8988T (cell line): ENCODE data around the gene ACTR3.

Experiments used
- DNase-seq: peaks from one replicate; pipeline ENCODE4 v3.0.0; 2011

The ACTR3 gene

DNA sequence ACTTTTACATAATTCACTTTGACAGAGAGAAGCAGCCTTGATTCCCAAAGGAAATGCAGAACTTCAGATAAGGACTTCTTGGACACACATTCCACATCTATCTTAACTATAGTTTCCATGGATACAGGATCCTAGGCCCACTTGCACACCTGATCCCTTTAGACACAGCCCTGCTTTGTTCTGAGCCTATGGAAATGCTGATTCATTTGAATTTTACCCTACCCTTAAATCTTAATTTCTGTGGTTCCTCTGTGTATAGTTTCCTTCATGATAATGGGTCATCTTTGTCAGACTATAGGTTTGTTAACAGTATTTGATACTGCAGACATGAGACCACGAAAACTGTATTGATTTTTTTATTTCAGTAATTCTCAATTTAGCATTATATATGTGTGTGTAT, 77.4 kb downstream of the ACTR3 start:
- DNase-seq: no peak

DNA sequence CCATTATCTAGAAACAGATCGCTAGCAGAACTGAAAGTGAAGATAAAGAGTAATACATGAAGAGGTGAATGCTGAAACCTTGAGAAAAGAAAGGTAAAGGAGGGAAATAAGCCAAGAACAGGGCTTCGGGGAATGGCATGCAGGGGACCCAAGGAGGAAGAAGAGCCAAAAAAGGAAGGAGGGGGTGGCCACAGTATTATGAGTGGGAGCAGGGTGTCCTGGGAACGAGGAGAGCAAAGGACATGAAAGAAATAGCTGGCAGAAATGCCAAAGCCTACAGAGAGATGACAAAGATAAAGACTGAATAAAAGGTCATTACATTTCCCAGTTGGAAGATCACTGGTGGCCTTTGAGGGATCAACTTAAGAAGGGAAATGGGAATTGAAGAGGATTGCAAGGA, 82.9 kb downstream of the ACTR3 start:
- no peak for DNase-seq

DNA sequence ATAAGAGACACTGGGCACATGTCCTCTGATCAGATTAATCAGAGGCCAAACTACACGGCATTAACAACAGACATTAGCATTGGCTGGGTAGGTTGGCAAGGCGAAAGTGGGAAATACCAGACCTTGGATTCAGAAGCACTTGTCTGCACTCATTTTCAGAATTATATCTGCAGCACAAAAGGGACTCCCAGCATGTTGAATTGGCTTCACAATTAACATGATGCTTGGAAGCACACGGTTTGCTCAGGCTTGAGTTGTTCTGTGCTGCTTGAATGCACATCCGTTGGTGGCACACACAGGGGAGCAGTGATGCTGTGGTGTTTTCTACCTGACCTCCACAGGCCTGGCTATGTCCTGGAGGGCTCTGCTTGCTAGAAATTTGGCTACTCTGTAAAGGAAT, 83.9 kb downstream of the ACTR3 start:
- no peak for DNase-seq

DNA sequence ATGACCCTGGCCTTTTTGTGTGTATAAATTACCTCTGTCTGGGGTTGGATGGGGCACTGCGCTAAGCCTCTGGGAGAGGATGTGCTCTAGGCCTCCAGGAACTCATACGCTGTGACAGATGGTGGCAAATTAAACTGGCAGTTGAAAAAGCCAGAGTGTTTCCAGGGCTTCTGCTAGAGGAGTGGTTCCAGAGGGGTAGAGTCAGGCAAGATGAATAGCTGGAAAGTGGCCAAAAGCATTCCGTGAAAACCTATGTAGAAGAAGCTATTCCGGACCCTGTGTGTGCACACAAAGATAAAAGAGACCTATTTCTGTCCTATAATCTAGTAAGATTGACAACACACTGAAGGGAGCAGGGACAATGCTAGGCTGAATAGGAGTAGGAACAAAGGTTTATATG, 84.8 kb downstream of the ACTR3 start:
- no peak for DNase-seq

DNA sequence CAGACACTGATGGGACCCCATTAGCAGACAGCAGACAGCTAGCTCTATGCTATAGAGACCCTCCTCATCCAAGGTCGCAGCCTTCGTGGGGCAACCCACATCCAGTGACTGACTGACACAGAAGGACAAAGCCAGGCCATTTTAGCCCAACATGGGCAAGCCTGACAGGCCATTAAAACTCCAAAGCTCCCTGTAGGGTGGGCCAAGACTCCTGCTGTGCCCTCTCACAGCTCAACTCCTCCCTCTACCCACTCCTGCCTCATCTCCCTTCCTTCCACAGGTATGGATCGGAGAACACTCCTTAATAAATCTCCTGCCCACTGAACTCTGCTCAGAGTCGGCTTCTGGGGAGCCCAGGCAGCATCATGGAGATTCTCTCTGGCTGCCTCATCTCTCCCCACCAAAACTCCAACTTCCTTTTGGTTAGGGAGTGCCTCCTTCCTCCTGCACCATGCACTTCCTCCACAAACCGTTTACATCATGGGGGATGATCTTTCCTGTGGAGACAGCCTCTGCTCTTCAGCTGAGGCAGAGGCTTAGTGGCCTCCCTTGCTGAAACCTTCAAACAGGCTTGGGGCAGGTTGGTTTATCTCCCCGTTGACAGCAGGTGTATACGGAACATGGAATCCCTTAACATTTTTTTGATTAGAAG, 86.5 kb downstream of the ACTR3 start:
- no peak for DNase-seq

DNA sequence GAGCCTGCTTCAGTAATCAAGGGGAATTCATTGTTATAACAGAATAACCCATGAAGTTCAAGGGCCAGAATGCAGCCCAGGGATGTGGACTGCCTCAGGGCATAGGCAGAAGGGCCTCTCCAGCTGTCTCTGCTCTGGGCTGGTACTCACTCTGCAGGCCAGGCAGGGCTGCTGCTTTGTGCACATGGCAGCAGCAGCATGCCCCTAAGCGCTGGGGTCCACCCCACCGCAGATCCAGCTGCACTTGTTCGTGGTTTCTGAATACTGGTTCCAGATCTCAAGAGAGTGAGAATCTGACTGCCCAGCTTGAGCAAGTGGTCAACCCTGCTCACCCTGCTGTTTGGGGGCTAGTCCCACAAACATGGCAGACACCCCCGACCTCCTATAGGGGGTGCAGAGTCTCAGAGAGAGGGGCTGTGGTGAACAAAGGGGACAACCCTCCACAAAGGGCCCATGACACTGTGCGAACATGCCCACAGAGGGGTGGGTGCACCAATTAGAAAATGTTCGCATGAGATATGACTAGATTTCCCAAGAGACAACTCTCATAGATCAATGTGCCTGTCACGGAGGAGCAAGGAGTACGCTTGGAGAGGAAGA, 87.3 kb downstream of the ACTR3 start:
- DNase-seq: no peak

DNA sequence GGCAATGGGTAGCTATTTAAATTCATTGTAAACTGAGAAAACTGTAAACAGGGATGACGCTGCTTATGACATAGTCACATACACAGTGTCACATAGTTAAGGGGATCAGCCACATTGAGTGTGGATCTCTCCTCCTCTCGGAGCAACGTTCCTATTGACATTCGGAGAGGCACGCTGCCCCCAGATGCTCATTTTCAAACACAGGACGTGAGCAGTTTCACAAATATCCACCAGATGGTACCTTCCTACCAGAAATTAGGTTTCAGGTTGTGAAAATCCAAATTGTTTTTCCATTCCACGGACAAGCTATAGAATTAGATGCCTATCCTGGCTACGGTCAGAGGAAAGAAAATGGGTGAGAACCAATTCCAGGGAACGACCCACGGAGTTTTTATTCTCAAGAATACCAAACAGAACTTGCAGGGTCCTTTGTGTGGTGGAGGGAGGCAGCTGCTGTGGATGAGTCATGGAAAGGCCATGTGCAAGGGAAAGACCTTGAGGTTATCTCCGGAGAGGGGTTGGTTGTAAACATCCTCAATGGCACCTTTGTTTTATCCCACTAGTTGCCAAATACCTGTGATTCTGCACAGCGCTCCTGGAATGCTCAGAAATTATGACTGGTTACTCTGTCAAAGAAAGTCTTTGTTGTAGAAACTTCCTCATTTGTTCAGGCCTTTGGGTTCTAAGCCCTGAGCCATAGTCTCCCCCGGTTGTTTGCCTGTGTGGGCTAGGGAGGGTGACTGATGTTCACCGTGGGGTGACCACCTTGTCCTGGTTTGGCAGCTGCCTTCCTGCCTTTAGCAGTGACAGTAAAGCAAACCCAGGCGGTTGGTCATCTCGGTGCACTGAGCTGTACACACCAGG, 88.0 kb downstream of the ACTR3 start:
- DNase-seq: peak; percentile 49

DNA sequence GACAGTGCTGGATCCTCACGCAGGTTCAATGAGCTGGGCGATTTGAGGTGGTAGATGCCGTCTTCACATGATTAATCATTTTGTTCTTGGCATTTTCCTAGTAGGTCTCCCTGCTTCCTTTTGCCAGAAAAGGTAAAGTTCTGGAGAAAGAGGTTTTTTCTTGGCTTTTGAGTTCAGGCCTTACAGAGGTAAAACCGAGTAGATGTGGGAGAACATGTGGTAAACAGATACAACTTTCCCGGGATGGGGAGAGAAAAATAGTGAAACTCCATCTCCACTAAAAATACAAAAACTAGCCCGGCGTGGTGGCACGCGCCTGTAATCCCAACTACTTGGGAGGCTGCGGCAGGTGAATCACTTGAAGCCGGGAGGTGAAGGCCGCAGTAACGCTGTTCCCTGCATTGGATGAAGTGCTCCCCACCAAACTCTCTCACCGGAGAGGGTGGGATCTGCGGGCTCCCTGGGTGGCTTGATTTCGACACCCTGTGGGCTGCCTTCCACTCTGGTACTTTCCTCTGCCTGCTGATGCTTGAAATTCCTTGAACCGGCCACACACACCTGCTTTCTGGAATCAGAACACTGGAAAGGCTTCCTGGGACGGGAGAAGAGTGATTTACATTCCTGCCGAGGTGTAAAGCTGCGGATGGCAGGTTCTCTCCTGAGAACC, 88.8 kb downstream of the ACTR3 start:
- DNase-seq: no peak

DNA sequence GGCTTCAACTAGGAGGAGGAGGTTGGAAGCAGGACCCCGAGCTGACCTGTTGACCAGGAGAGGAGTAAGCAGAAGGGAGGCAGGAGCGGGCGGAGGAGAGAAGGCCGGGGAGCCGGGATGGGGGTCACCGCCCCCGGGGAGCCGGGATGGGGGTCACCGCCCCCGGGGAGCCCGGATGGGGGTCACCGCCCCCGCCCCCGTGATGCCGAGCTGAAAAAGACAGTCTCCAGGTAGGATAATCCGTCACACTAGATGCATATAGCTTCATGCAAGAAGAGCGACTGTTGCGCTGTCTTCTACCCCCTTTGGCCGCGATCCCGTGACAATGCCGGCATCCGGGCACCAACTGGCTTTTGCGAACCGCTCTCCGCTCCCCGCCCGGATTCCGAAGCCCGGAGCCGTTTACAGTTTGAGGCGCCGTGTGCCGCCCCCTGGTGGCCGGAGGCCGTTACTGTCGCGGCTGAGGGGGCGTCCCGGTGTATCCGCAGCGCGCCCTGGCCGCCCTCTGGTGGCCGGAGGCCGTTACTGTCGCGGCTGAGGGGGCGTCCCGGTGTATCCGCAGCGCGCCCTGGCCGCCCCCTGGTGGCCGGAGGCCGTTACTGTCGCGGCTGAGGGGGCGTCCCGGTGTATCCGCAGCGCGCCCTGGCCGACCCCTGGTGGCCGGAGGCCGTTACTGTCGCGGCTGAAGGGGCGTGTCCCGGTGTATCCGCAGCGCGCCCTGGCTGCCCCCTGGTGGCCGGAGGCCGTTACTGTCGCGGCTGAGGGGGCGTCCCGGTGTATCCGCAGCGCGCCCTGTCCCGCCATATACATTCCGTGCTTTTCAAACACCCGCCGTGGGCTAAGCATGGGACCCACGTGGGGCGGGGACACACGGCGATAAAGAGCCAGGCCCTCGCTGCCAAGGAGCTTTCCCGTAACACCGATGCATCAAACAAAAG, 89.6 kb downstream of the ACTR3 start:
- no peak for DNase-seq

DNA sequence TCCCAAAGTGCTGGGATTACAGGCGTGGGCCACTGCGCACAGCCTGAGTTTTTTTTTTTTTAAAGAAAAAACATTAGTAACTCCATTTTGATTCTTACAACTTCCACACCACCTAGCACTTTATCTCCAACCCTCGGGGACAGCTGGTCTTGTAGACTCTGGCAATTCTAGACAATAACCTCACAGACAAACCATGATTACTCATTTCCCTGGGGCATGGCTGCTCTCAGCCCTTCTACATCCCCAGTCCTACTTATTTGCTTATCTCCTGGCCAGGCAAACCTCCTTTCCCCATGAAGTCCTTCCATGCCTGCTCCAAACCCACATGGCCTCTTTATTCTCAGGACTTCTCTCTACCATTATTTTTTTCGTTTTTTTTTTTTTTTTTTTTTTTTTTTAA, 91.1 kb downstream of the ACTR3 start:
- no peak for DNase-seq

DNA sequence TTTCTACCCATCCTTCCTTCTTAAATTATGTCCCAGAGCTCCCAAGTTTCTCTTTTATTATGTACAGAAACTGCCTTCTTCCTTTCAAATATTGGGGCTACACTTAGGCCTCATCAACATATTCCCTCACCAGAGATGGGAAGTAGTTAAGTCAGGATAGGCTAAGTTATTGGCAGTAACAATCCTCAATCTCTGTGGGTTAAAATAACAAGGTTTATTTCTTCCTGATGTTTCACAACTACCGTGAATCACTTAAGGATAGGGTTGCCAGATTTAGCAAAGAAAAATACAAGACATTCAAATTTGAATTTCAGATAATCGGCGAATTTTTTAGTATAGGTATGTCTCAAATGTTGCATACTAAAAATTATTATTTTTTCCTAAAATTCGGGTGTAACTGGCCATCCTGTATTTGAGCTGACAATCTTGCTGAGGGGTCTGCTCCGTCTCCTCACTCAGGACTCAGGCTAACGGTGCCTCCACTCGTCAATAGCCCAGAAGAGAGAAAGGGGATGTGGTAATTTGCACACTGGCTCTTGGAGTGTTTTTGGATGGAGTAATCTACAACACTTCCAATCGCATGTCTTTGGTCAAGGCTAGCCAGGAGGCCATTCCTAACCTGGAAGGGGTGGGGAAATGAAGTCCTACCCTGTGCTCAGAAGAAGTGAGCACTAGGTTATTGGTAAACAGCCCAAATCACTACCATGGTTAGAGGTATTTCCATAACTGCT, 91.7 kb downstream of the ACTR3 start:
- no peak for DNase-seq

DNA sequence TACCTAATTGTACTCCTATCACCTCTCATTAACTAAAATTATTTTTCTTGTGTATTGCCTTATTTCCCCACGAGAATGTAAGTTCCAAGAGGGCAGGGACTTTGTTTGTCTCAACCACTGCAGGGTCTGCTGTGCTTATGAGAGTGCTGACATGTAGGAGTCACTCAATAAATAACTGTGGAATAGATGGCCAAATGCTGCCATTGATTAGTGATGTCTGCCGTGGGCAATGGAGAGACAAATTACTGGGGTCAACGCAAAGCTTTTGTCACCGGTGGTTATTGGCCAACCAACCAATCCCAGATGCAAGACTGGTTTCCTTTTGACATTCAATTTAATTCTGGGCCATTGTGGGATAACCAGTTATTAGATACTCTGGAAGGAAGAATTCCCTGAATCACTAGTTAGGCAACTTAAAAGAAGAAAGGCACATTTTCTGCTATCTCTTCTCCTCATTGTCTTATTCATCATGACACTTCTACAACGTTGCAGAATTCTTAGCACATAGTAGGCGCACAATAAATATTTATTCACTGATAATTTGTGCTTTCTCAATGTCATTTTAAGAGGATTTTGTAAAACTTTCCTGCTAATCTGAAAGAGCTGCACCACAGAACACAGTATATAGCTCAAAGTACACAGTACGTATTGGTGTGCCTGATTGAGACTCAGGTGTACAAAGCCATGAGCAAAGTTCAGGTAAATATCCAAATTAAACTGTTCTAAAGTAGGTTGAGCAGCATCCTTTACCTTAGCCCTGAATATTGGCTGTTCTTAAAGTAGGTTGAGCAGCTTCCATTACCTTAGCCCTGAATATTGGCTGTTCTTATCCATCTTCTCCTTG, 95.9 kb downstream of the ACTR3 start:
- DNase-seq: no peak

DNA sequence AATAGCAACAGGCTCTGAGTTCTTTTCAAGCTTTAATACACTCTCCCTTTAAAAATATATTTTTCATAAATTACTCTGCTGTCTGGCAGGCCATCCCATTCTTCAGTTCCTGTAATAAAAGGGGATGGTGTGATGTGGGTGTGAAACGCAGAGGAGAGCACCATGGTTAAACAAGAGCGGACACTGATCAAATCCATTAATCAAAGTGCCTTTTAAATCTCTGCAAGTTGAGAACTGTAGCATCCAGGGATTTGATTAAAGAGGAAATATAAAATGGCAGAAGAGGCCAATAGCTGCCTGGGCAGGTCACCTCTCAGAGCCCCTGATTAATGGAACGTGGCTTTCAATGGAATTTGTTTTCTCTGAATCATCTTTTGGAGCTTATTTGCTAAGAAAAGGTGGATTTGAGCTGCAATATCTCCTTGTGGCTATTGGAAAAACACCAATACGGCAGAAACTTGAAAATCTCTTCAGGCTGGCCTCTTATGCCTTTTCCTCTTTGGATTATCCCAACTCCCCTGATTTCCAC, 96.9 kb downstream of the ACTR3 start:
- no peak for DNase-seq

DNA sequence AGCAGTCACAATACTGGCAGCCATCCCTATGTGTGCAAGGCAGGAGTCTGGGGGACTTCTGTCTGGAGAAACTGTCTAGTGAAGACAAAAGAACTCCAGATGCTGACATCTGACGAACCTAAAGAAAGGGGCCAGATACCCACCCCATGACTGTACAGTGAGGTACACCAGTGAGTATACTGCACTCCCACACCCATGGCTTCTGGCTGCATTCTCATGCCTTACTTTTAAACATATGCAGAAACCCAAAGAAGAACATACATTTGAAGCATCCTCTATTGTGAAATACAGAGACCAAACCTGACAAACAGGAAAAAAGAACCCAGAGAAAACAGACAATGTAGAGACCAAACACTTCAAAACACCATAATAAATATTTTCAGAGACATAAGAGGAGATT, 102.2 kb downstream of the ACTR3 start:
- DNase-seq: no peak

DNA sequence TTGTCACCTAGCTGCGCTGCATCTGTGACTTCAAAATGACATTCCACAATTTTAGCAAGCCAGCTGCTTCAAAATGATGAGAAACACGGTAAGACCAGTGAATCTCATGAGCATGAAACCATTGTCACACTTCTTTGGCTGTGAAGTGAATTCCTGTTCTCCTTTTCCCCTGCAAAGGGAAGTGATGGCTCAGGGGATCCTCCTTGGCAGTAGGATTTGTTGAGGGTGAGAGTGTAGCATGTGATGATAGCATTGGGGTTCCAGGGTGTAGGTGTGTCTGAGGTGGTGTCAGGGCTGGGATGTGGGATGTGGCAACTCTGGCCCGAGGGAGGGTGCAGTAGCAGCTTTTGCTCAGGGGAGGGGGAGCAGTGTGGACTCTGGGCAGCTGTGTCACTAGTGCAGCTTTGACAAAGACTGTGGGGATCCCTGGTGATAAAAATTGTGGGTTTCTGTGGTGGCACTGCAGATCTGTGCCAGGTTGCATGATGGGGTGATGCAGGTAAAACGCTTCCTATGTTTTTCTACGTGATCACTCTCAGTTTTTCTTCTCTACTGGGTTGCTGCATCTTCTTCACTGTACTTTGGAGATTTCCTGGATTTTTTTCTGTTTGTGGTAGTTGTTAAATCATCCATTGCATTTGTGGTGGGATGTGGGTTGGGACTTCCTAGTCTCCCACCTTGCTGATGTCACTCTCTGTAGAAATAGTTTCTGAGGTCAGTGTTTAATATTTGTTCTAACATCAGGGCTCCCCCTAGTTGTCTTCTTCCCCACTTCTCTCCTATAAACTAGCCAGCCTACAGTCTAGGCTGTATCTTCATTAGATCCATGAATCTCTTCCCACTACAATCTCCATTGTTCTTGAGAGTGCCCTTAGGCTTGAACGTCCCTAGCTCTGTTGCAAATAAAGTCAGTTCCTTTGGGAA, 107.0 kb downstream of the ACTR3 start:
- DNase-seq: no peak

DNA sequence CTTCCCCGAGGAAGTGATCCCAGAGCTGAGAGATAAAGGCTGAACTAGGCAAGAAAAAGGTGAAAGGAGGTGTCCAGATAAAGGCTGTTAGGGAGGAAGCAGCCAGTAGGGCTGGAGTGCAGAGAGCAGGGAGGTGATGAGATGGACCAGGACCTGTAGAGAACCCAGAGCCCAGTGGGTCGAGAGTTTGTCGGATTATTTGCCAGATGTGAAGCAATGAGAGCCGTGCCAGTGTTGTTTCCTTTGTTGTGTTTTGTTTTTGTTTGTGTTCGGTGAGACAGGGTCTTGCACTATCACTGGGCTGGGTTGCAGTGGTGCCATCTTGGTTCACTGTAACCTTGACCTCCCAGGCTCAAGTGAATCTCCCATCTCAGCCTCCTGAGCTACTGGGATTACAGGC, 111.3 kb downstream of the ACTR3 start:
- no peak for DNase-seq

DNA sequence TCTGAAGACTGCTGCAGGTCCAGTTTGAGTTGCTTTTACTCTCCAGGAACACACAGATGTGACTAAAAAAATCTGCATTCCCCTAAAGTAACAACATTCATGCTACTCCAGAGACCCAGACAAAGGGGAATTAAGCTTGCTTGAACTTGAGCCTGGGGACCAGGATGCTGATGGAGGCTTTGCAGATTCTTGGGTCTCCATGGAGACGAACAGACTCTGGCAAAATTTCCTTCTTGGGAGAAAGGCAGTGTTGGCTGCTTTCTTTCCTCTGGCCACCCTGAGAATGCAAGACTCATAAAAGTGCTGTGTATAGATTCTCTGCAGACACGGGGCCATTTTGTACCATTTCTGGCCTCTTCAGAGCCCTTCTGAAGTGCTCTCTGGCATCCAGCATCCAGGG, 112.0 kb downstream of the ACTR3 start:
- no peak for DNase-seq

DNA sequence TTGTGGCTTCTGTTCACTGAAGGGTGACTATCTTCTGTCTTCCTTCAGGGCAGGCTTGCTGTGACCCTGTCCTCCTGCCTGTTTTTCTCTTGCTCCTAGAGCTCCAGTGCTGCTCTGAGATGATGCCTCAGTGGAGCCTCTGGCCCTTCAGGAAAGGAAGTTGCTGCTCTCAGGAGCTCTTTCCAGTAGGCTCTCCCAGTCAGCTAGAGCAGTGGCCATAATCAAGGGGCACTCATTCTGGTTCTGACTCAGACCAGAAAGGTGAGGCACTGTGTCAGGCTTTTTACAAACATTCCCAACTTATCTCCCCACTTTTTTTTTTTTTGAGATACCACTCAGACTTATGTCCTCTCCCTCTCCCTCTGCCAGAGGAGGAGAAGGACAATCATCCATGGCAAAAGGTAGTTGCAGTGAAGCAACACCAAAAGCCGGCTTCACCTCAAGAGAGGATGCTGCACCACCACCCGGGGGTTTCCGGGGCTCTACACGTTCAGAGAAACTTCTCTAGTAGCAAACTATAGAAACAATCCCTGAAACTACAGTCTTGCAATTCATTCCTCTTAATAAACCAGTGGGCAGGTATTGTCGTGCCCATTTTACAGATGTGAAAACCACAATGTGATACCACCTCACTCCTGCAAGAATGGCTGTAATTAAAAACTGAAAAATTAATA, 115.4 kb downstream of the ACTR3 start:
- no peak for DNase-seq

DNA sequence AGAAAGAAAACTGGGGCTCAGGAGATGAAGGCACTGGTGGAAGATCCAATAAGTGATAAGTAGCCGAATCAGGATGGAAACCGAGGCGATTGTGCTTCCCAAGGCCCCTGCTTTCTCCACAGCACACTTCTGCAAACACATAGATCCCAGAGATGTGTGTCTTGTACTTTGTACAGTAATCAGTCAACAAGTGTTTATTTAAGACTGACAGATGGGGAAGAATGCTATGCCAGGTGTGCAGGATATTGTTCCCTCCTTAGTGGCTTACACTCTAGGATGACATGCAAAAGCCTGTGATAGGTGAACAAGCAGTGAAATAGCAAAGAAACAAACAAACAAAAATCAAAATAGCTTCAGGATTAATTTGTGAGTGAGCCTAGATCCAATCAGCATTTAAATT, 116.6 kb downstream of the ACTR3 start:
- no peak for DNase-seq
